SK-N-SH treated with all-trans-retinoic acid at 6 μM for 48 hours (cell line): ENCODE results near the gene SERPINA10.
"Not testable (repeated sequence)": the region's sequence is repeated elsewhere in the genome, so short reads cannot be mapped to it uniquely, and the experiment has no call there.

Source experiments
- ATAC-seq: fragments of 200-7000 bp; cut with Tn5 transposase; 3 replicates; pipeline ENCODE4 v1.9.1; 2020; ENCODE audit warnings: mild to moderate bottlenecking, moderate library complexity
- ARNTL ChIP-seq: fragments of 450-650 bp; formaldehyde crosslinking; IDR thresholded peaks from 2 replicates; pipeline ENCODE4 v1.5.0; 2020; ENCODE audit warnings: low read depth, mild to moderate bottlenecking, moderate library complexity, borderline replicate concordance
- CSDC2 ChIP-seq: fragments of 250-450 bp; sonication (Bioruptor Pico); IDR thresholded peaks from 2 replicates; pipeline ENCODE4 v1.5.0; 2020; ENCODE audit warnings: mild to moderate bottlenecking, moderate library complexity
- ESRRG ChIP-seq: fragments of 250-450 bp; sonication (Bioruptor Pico); IDR thresholded peaks from 2 replicates; pipeline ENCODE4 v1.6.1; 2021; ENCODE audit warnings: mild to moderate bottlenecking
- GLIS3 ChIP-seq: fragments of 250-450 bp; sonication (Bioruptor Pico); IDR thresholded peaks from 2 replicates; pipeline ENCODE4 v1.5.0; 2020; ENCODE audit warnings: mild to moderate bottlenecking, moderate library complexity
- OSR1 ChIP-seq: fragments of 250-450 bp; sonication (Bioruptor Pico); IDR thresholded peaks from 2 replicates; pipeline ENCODE4 v1.8.0; 2022; ENCODE audit warnings: moderate library complexity, mild to moderate bottlenecking, inconsistent platforms
- PPARA ChIP-seq: fragments of 250-450 bp; sonication (Bioruptor Pico); IDR thresholded peaks from 2 replicates; pipeline ENCODE4 v1.5.0; 2020; ENCODE audit warnings: mild to moderate bottlenecking, borderline replicate concordance
- RARB ChIP-seq: fragments of 250-450 bp; sonication (Bioruptor Pico); IDR thresholded peaks from 2 replicates; pipeline ENCODE4 v1.8.0; 2021; ENCODE audit warnings: mild to moderate bottlenecking, moderate library complexity
- ZC3H10 ChIP-seq: fragments of 250-450 bp; sonication (Bioruptor Pico); IDR thresholded peaks from 2 replicates; pipeline ENCODE4 v1.5.1; 2021; ENCODE audit warnings: mild to moderate bottlenecking, moderate library complexity
- ZFP30 ChIP-seq: fragments of 450-650 bp; formaldehyde crosslinking; IDR thresholded peaks from 2 replicates; pipeline ENCODE4 v1.5.0; 2022; ENCODE audit warnings: mild to moderate bottlenecking, moderate library complexity
- ZNF565 ChIP-seq: fragments of 450-650 bp; formaldehyde crosslinking; conservative IDR thresholded peaks from 2 replicates; pipeline ENCODE4 v1.5.0; 2020; ENCODE audit warnings: low read depth, mild to moderate bottlenecking, moderate library complexity
- ZNF70 ChIP-seq: fragments of 450-650 bp; formaldehyde crosslinking; IDR thresholded peaks from 2 replicates; pipeline ENCODE4 v1.5.0; 2020; ENCODE audit warnings: mild to moderate bottlenecking, moderate library complexity
- ZNF8 ChIP-seq: fragments of 450-650 bp; formaldehyde crosslinking; IDR thresholded peaks from 2 replicates; pipeline ENCODE4 v1.5.0; 2020; ENCODE audit warnings: mild to moderate bottlenecking, moderate library complexity
- TF ChIP-seq, protein P1 (sequence below): fragments of 250-450 bp; sonication (Bioruptor Pico); IDR thresholded peaks from 2 replicates; pipeline ENCODE4 v1.8.0; 2020; ENCODE audit warnings: mild to moderate bottlenecking, moderate library complexity, borderline replicate concordance
- TF ChIP-seq, protein P2 (sequence below): fragments of 250-450 bp; sonication (Bioruptor Pico); IDR thresholded peaks from 2 replicates; pipeline ENCODE4 v1.5.1; 2020; ENCODE audit warnings: low read depth, mild to moderate bottlenecking, moderate library complexity
- TF ChIP-seq, protein P3 (sequence below): fragments of 250-450 bp; sonication (Bioruptor Pico); IDR thresholded peaks from 2 replicates; pipeline ENCODE4 v1.5.1; 2021; ENCODE audit warnings: mild to moderate bottlenecking, moderate library complexity
- TF ChIP-seq, protein P4 (sequence below): fragments of 250-450 bp; sonication (Bioruptor Pico); IDR thresholded peaks from 2 replicates; pipeline ENCODE4 v1.5.0; 2020; ENCODE audit warnings: mild to moderate bottlenecking, moderate library complexity
- TF ChIP-seq, protein P5 (sequence below): fragments of 250-450 bp; sonication (Bioruptor Pico); IDR thresholded peaks from 2 replicates; pipeline ENCODE4 v1.8.0; 2021; ENCODE audit warnings: low read depth, mild to moderate bottlenecking, moderate library complexity, borderline replicate concordance

The SERPINA10 gene

DNA sequence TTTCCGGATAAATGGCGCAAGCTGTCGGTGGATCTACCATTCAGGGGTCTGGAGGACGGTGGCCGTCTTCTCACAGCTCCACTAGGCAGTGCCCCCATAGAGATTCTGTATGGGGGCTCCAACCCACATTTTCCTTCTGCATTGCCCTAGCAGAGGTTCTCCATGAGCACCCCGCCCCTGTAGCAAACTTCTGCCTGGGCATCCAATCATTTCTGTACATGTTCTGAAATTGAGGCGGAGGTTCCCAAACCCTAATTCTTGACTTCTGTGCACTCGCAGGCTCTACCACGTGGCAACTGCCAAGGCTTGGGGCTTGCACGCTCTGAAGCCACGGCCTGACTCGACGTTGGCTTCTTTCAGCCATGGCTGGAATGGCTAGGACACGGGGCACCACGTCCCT, 5.1 kb upstream of the SERPINA10 start:
- TF ChIP-seq, protein P1, sequence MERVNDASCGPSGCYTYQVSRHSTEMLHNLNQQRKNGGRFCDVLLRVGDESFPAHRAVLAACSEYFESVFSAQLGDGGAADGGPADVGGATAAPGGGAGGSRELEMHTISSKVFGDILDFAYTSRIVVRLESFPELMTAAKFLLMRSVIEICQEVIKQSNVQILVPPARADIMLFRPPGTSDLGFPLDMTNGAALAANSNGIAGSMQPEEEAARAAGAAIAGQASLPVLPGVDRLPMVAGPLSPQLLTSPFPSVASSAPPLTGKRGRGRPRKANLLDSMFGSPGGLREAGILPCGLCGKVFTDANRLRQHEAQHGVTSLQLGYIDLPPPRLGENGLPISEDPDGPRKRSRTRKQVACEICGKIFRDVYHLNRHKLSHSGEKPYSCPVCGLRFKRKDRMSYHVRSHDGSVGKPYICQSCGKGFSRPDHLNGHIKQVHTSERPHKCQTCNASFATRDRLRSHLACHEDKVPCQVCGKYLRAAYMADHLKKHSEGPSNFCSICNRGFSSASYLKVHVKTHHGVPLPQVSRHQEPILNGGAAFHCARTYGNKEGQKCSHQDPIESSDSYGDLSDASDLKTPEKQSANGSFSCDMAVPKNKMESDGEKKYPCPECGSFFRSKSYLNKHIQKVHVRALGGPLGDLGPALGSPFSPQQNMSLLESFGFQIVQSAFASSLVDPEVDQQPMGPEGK, result no peak
- TF ChIP-seq, protein P2, sequence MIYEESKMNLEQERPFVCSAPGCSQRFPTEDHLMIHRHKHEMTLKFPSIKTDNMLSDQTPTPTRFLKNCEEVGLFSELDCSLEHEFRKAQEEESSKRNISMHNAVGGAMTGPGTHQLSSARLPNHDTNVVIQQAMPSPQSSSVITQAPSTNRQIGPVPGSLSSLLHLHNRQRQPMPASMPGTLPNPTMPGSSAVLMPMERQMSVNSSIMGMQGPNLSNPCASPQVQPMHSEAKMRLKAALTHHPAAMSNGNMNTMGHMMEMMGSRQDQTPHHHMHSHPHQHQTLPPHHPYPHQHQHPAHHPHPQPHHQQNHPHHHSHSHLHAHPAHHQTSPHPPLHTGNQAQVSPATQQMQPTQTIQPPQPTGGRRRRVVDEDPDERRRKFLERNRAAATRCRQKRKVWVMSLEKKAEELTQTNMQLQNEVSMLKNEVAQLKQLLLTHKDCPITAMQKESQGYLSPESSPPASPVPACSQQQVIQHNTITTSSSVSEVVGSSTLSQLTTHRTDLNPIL (CRISPR knock-in tag), result no peak
- TF ChIP-seq CSDC2 (CRISPR knock-in tag), result no peak
- no peak for TF ChIP-seq ESRRG
- TF ChIP-seq GLIS3 (CRISPR knock-in tag), result no peak
- TF ChIP-seq ZNF565 (CRISPR knock-in tag), result no peak
- TF ChIP-seq ZFP30 (CRISPR knock-in tag), result no peak
- no peak for TF ChIP-seq PPARA (CRISPR knock-in tag)
- TF ChIP-seq ZC3H10 (CRISPR knock-in tag), result no peak
- no peak for TF ChIP-seq ZNF70 (CRISPR knock-in tag)
- TF ChIP-seq, protein P3, sequence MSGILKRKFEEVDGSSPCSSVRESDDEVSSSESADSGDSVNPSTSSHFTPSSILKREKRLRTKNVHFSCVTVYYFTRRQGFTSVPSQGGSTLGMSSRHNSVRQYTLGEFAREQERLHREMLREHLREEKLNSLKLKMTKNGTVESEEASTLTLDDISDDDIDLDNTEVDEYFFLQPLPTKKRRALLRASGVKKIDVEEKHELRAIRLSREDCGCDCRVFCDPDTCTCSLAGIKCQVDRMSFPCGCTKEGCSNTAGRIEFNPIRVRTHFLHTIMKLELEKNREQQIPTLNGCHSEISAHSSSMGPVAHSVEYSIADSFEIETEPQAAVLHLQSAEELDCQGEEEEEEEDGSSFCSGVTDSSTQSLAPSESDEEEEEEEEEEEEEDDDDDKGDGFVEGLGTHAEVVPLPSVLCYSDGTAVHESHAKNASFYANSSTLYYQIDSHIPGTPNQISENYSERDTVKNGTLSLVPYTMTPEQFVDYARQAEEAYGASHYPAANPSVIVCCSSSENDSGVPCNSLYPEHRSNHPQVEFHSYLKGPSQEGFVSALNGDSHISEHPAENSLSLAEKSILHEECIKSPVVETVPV (CRISPR knock-in tag), result no peak
- no peak for TF ChIP-seq RARB (CRISPR knock-in tag)
- no peak for TF ChIP-seq ZNF8 (CRISPR knock-in tag)
- TF ChIP-seq, protein P4, sequence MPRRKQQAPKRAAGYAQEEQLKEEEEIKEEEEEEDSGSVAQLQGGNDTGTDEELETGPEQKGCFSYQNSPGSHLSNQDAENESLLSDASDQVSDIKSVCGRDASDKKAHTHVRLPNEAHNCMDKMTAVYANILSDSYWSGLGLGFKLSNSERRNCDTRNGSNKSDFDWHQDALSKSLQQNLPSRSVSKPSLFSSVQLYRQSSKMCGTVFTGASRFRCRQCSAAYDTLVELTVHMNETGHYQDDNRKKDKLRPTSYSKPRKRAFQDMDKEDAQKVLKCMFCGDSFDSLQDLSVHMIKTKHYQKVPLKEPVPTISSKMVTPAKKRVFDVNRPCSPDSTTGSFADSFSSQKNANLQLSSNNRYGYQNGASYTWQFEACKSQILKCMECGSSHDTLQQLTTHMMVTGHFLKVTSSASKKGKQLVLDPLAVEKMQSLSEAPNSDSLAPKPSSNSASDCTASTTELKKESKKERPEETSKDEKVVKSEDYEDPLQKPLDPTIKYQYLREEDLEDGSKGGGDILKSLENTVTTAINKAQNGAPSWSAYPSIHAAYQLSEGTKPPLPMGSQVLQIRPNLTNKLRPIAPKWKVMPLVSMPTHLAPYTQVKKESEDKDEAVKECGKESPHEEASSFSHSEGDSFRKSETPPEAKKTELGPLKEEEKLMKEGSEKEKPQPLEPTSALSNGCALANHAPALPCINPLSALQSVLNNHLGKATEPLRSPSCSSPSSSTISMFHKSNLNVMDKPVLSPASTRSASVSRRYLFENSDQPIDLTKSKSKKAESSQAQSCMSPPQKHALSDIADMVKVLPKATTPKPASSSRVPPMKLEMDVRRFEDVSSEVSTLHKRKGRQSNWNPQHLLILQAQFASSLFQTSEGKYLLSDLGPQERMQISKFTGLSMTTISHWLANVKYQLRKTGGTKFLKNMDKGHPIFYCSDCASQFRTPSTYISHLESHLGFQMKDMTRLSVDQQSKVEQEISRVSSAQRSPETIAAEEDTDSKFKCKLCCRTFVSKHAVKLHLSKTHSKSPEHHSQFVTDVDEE (CRISPR knock-in tag), result no peak
- no peak for ATAC-seq

DNA sequence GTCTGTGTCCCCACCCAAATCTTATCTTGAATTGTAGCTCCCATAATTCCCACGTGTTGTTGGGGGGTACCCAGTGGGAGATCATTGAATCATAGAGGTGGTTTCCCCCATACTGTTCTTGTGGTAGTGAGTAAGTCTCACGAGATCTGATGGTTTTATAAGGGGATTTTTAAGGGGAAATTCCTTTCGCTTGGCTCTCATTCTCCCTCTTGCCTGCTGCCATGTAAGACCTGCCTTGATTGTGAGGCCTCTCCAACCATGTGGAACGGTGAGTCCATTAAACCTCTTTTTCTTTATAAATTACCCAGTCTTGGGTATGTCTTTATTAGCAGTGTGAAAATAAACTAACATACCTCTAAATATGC, 3.1 kb upstream of the SERPINA10 start:
- ATAC-seq, result not testable (repeated sequence)

DNA sequence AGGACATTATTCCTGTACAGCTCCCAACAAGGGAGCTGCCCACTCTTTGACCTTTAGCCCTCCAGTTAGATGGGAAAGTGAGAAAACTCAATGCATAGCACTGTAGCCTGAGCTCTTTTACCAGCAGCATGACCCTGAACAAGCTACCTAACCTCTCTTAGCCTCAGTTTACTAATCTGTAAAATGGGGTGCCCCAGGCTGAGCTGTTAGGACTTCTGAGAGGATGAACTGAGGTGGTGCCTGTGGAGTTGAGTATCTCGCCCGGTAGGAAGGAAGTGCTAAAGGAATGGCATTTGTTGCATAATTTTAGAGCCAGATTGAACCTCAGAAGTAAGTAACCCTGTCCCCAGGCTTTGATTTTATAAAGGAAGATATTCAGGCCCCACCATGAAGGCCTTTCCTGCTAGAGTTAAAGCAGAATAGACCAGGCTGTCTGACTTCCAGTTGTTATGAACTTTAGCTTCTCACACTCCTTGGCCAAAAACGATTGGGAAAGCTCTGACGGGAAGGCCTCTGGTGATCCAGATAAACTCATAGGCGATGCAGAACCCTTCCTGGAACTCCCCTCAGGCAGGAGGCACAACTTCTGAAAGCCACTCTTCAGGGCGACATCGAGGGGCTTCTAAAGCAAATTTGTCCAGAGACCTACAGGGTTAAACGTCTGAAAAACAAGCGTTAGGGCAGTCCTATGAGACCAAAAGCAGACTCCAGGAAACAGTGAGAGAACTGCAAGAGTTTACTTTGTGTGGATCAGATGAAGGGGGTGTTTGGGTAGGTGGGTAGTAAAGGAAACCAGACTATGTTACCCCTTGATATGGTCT, 2.5 kb upstream of the SERPINA10 start:
- ATAC-seq, result no peak
- TF ChIP-seq, protein P1, result no peak
- TF ChIP-seq PPARA (CRISPR knock-in tag) (no peak), ZNF8 (CRISPR knock-in tag) (no peak), ZNF565 (CRISPR knock-in tag) (no peak), GLIS3 (CRISPR knock-in tag) (no peak), ZFP30 (CRISPR knock-in tag) (no peak), ZC3H10 (CRISPR knock-in tag) (no peak), RARB (CRISPR knock-in tag) (no peak), ESRRG (no peak), ZNF70 (CRISPR knock-in tag) (no peak), ARNTL (no peak), OSR1 (no peak)
- TF ChIP-seq, protein P3 (CRISPR knock-in tag), result no peak
- TF ChIP-seq, protein P4 (CRISPR knock-in tag), result no peak
- TF ChIP-seq, protein P5, sequence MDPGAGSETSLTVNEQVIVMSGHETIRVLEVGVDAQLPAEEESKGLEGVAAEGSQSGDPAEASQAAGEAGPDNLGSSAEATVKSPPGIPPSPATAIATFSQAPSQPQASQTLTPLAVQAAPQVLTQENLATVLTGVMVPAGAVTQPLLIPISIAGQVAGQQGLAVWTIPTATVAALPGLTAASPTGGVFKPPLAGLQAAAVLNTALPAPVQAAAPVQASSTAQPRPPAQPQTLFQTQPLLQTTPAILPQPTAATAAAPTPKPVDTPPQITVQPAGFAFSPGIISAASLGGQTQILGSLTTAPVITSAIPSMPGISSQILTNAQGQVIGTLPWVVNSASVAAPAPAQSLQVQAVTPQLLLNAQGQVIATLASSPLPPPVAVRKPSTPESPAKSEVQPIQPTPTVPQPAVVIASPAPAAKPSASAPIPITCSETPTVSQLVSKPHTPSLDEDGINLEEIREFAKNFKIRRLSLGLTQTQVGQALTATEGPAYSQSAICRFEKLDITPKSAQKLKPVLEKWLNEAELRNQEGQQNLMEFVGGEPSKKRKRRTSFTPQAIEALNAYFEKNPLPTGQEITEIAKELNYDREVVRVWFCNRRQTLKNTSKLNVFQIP (CRISPR knock-in tag), result no peak
- TF ChIP-seq, protein P2 (CRISPR knock-in tag), result no peak
